Mesothelial cell of epicardium (in vitro differentiated cells): ENCODE results near the gene SLC30A7. TPM values are rescaled to one million over a fixed set of nuclear protein-coding genes. Genes with fewer than 3 reads are reported as not detected.

Source experiments
- DNase-seq, 2 experiments: peaks; one replicate each; pipeline ENCODE4 v3.0.0; 2021; ENCODE audit warnings: low spot score in 2 of 2; ENCODE audit not compliant: unreplicated experiment in 2 of 2
- H3K27ac Mint-ChIP-seq: 2 replicates; pipeline ENCODE4 v1.8.0; 2021; ENCODE audit warnings: mixed read lengths
- H3K27me3 Mint-ChIP-seq: 2 replicates; pipeline ENCODE4 v1.8.0; 2021; ENCODE audit warnings: low read depth, mixed read lengths
- H3K36me3 Mint-ChIP-seq: 2 replicates; pipeline ENCODE4 v1.8.0; 2021; ENCODE audit warnings: mixed read lengths
- H3K4me1 Mint-ChIP-seq: 2 replicates; pipeline ENCODE4 v1.8.0; 2021; ENCODE audit warnings: mixed read lengths
- H3K4me3 Mint-ChIP-seq: 2 replicates; pipeline ENCODE4 v1.8.0; 2021; ENCODE audit warnings: mild to moderate bottlenecking, moderate library complexity, mixed read lengths
- H3K9me3 Mint-ChIP-seq: 2 replicates; pipeline ENCODE4 v1.8.0; 2021; ENCODE audit warnings: mixed read lengths
- CTCF ChIP-seq: fragments of 200-600 bp; sonication (generic); IDR thresholded peaks from one replicate; pipeline ENCODE4 v1.5.0; 2021; ENCODE audit warnings: antibody characterized with exemption; ENCODE audit not compliant: unreplicated experiment
- total RNA-seq: library from RNA; stranded (reverse); gene quantifications from 3 replicates; pipeline ENCODE4 v1.2.1, GENCODE V29; 2021

Gene SLC30A7
- total RNA-seq, 1 donor from 2014 or later, result 43.5 TPM

- Mint-ChIP-seq H3K36me3 (peaks cover 39% of the 10 kb centered on the region), H3K27ac (no peak overlapping the region), H3K4me3 (no peak overlapping the region), H3K9me3 (peaks cover 4% of the 10 kb centered on the region), H3K4me1 (no peaks in the 10 kb centered on the region), H3K27me3 (no peaks in the 10 kb centered on the region)
- no peak for TF ChIP-seq CTCF
- DNase-seq, result no peak
Observed at GRCh38 chr1:101017448-101017847, 121.6 kb downstream of the SLC30A7 start.

- no peak for TF ChIP-seq CTCF
- Mint-ChIP-seq H3K4me3 (no peak overlapping the region), H3K27me3 (no peaks in the 10 kb centered on the region), H3K36me3 (peaks cover 22% of the 10 kb centered on the region), H3K9me3 (no peaks in the 10 kb centered on the region), H3K27ac (peak overlapping the region; percentile 15), H3K4me1 (peaks cover 19% of the 10 kb centered on the region)
- no peak for DNase-seq
Observed at GRCh38 chr1:101022294-101022693, 126.4 kb downstream of the SLC30A7 start.

- TF ChIP-seq CTCF, result no peak
- Mint-ChIP-seq H3K9me3 (no peaks in the 10 kb centered on the region), H3K4me3 (peak overlapping the region; percentile 90), H3K36me3 (peaks cover 11% of the 10 kb centered on the region), H3K27ac (peak overlapping the region; percentile 96), H3K27me3 (no peaks in the 10 kb centered on the region), H3K4me1 (peaks cover 40% of the 10 kb centered on the region)
- peak in 1 of 2 experiments; percentile 39 for DNase-seq
Observed at GRCh38 chr1:101025283-101025656, 129.4 kb downstream of the SLC30A7 start.

- Mint-ChIP-seq H3K27me3 (no peaks in the 10 kb centered on the region), H3K36me3 (peaks cover 6% of the 10 kb centered on the region), H3K9me3 (no peaks in the 10 kb centered on the region), H3K4me1 (peaks cover 40% of the 10 kb centered on the region), H3K4me3 (peak within 1 kb of the TSS; percentile 90), H3K27ac (peak within 1 kb of the TSS; percentile 96)
- TF ChIP-seq CTCF, result no peak
- peak; percentile 74 to 82 for DNase-seq
Observed at GRCh38 chr1:101025657-101026429, 130.0 kb downstream of the SLC30A7 start, which contains the start of gene DPH5. TSS of gene DPH5 (minus strand) at chr1:101025784. CDS start at chr1:101025443, 341 bp downstream.

GRCh38 chr1:101026430-101026788 lies 130.5 kb downstream of the SLC30A7 start:
- Mint-ChIP-seq H3K36me3 (peaks cover 5% of the 10 kb centered on the region), H3K27ac (peak overlapping the region; percentile 96), H3K27me3 (no peaks in the 10 kb centered on the region), H3K4me3 (peak overlapping the region; percentile 90), H3K4me1 (peaks cover 40% of the 10 kb centered on the region), H3K9me3 (no peaks in the 10 kb centered on the region)
- no peak for DNase-seq
- TF ChIP-seq CTCF, result no peak
